Smooth muscle cell (in vitro differentiated cells): Measurements from ENCODE around the gene AJUBA. TPM values are rescaled to one million over a fixed set of nuclear protein-coding genes. Genes with fewer than 3 reads are reported as not detected.

Experiments used
- DNase-seq: peaks from one replicate; lab custom pipeline; 2025; ENCODE audit not compliant: unreplicated experiment; lab: John Stamatoyannopoulos, UW
- H2AFZ ChIP-seq: fragments of 200-600 bp; sonication (generic); 2 replicates; pipeline ENCODE4 v1.6.0; 2016; ENCODE audit warnings: antibody characterized with exemption, low read depth, mild to moderate bottlenecking
- H3F3A ChIP-seq: fragments of 200-600 bp; sonication (generic); 2 replicates; pipeline ENCODE4 v1.6.0; 2017; ENCODE audit warnings: antibody characterized with exemption, low read depth
- H3K27ac ChIP-seq: fragments of 200-600 bp; sonication (generic); 2 replicates; pipeline ENCODE4 v1.5.1; 2016; ENCODE audit warnings: low read depth, mild to moderate bottlenecking
- H3K27me3 ChIP-seq: fragments of 200-600 bp; sonication (generic); 2 replicates; pipeline ENCODE4 v1.6.1; 2016; ENCODE audit warnings: low read depth, mild to moderate bottlenecking
- H3K36me3 ChIP-seq: fragments of 200-600 bp; sonication (generic); 2 replicates; pipeline ENCODE4 v1.5.1; 2016; ENCODE audit warnings: low read depth
- H3K4me1 ChIP-seq: fragments of 200-600 bp; sonication (generic); 2 replicates; pipeline ENCODE4 v1.5.1; 2016; ENCODE audit warnings: low read depth
- H3K4me2 ChIP-seq: fragments of 200-600 bp; sonication (generic); 2 replicates; pipeline ENCODE4 v1.6.0; 2016; ENCODE audit warnings: mild to moderate bottlenecking
- H3K4me3 ChIP-seq: fragments of 200-600 bp; sonication (generic); 2 replicates; pipeline ENCODE4 v1.5.1; 2016; ENCODE audit warnings: mild to moderate bottlenecking
- H3K79me2 ChIP-seq: fragments of 200-600 bp; sonication (generic); 2 replicates; pipeline ENCODE4 v1.6.0; 2016; ENCODE audit warnings: low read depth, mild to moderate bottlenecking
- H3K9ac ChIP-seq: fragments of 200-600 bp; sonication (generic); 2 replicates; pipeline ENCODE4 v1.6.0; 2016; ENCODE audit warnings: low read depth
- H3K9me3 ChIP-seq: fragments of 200-600 bp; sonication (generic); replicated peaks from 2 replicates; pipeline ENCODE4 v1.5.1; 2016; ENCODE audit warnings: low read depth
- H4K20me1 ChIP-seq: fragments of 200-600 bp; sonication (generic); 2 replicates; pipeline ENCODE4 v1.6.0; 2016; ENCODE audit warnings: low read depth
- WGBS: methylation state at CpG from one replicate; pipeline ENCODE4 v1.1.7; 2016; ENCODE audit warnings: low lambda C conversion rate; 5-methylcytosine and 5-hydroxymethylcytosine counted together
- polyA plus RNA-seq: library from polyadenylated mRNA; unstranded; fragments of >200 nt; fragmentation: Nextera tagmentation; extraction: Ambion mirVana; gene quantifications from 2 replicates; pipeline ENCODE4 v1.2.1, GENCODE V29; 2016
- total RNA-seq: library from RNA; depleted of rRNA; stranded (reverse); fragments of >200 nt; gene quantifications from 2 replicates; pipeline ENCODE4 v1.2.3, GENCODE V29; 2014
- TF ChIP-seq, protein P1 (sequence below): fragments of 200-600 bp; sonication (generic); IDR thresholded peaks from 2 replicates; pipeline ENCODE4 v1.5.1; 2017; ENCODE audit warnings: borderline replicate concordance, mild to moderate bottlenecking, antibody characterized with exemption; ENCODE audit not compliant: insufficient read depth, poor library complexity, severe bottlenecking

AJUBA gene
- total and polyA plus RNA-seq, 2 experiments from 2014 or later = 19.8 to 20.7 TPM

GRCh38 chr14:22945642-22946041 lies 36.7 kb downstream of the AJUBA start:
- Histone ChIP-seq H3K4me3 (no peak overlapping the region), H3K4me2 (no peak overlapping the region), H2AFZ (no peak overlapping the region), H3K9me3 (no peaks in the 10 kb centered on the region), H3K27me3 (no peaks in the 10 kb centered on the region), H3K4me1 (no peaks in the 10 kb centered on the region), H3F3A (no peaks in the 10 kb centered on the region), H3K79me2 (no peaks in the 10 kb centered on the region), H3K9ac (no peak overlapping the region), H4K20me1 (no peaks in the 10 kb centered on the region), H3K27ac (no peak overlapping the region), H3K36me3 (no peaks in the 10 kb centered on the region)
- WGBS = 74% methylated on average over 3 of the region's 3 CpGs
- DNase-seq = no peak
- TF ChIP-seq, protein P1, sequence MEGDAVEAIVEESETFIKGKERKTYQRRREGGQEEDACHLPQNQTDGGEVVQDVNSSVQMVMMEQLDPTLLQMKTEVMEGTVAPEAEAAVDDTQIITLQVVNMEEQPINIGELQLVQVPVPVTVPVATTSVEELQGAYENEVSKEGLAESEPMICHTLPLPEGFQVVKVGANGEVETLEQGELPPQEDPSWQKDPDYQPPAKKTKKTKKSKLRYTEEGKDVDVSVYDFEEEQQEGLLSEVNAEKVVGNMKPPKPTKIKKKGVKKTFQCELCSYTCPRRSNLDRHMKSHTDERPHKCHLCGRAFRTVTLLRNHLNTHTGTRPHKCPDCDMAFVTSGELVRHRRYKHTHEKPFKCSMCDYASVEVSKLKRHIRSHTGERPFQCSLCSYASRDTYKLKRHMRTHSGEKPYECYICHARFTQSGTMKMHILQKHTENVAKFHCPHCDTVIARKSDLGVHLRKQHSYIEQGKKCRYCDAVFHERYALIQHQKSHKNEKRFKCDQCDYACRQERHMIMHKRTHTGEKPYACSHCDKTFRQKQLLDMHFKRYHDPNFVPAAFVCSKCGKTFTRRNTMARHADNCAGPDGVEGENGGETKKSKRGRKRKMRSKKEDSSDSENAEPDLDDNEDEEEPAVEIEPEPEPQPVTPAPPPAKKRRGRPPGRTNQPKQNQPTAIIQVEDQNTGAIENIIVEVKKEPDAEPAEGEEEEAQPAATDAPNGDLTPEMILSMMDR = no peak

GRCh38 chr14:22939684-22940083 lies 42.7 kb downstream of the AJUBA start:
- Histone ChIP-seq H3K27ac (no peak overlapping the region), H3F3A (no peaks in the 10 kb centered on the region), H2AFZ (no peak overlapping the region), H3K27me3 (no peaks in the 10 kb centered on the region), H3K9me3 (no peaks in the 10 kb centered on the region), H3K9ac (no peak overlapping the region), H3K4me1 (no peaks in the 10 kb centered on the region), H3K79me2 (no peaks in the 10 kb centered on the region), H4K20me1 (no peaks in the 10 kb centered on the region), H3K36me3 (no peaks in the 10 kb centered on the region), H3K4me2 (no peak overlapping the region), H3K4me3 (no peak overlapping the region)
- 94% methylated on average over 4 of the region's 4 CpGs for WGBS
- TF ChIP-seq, protein P1 = no peak
- no peak for DNase-seq

- H3K27me3 ChIP-seq = no peaks in the 10 kb centered on the region
- no peak overlapping the region for H3K9ac ChIP-seq
- no peaks in the 10 kb centered on the region for H3K36me3 ChIP-seq
- no peaks in the 10 kb centered on the region for H3K79me2 ChIP-seq
- no peak overlapping the region for H2AFZ ChIP-seq
- peaks cover under 1% of the 10 kb centered on the region for H3F3A ChIP-seq
- DNase-seq = no peak
- WGBS = 89% methylated on average over 1 of the region's 1 CpG
- no peak overlapping the region for H3K4me2 ChIP-seq
- TF ChIP-seq, protein P1 = no peak
- no peaks in the 10 kb centered on the region for H3K9me3 ChIP-seq
- no peak overlapping the region for H3K27ac ChIP-seq
- H3K4me1 ChIP-seq = peaks cover under 1% of the 10 kb centered on the region
- no peaks in the 10 kb centered on the region for H4K20me1 ChIP-seq
- H3K4me3 ChIP-seq = no peak overlapping the region
These were observed 47.2 kb downstream of the AJUBA start for GRCh38 chr14:22935156-22935555.

GRCh38 chr14:22932146-22932545 lies 50.2 kb downstream of the AJUBA start:
- no peaks in the 10 kb centered on the region for H3K36me3 ChIP-seq
- DNase-seq = no peak
- no peaks in the 10 kb centered on the region for H3K9me3 ChIP-seq
- TF ChIP-seq, protein P1 = no peak
- H3K4me1 ChIP-seq = peaks cover 15% of the 10 kb centered on the region
- H3K79me2 ChIP-seq = peaks cover 16% of the 10 kb centered on the region
- no peaks in the 10 kb centered on the region for H4K20me1 ChIP-seq
- H3K27ac ChIP-seq = no peak overlapping the region
- no peak overlapping the region for H3K4me3 ChIP-seq
- peaks cover 5% of the 10 kb centered on the region for H3F3A ChIP-seq
- no peak overlapping the region for H3K4me2 ChIP-seq
- 87% methylated on average over 3 of the region's 3 CpGs for WGBS
- no peak overlapping the region for H3K9ac ChIP-seq
- H3K27me3 ChIP-seq = no peaks in the 10 kb centered on the region
- H2AFZ ChIP-seq = no peak overlapping the region
